ENCODE results near the gene MCC. TPM values are rescaled to one million over a fixed set of nuclear protein-coding genes. Genes with fewer than 3 reads are reported as not detected.

MCC gene
- total RNA-seq, 1 donor from 2014 or later, result 36.3 TPM

GRCh38 chr5:113025596-113025995, 462.7 kb downstream of the MCC start:
- DNase-seq (ENCODE audit: low spot score) (no peak), ATAC-seq (peak; percentile 12)

- no peak for DNase-seq (ENCODE audit: low spot score)
- no peak for ATAC-seq
Observed at GRCh38 chr5:113024076-113024697, 464.1 kb downstream of the MCC start.

GRCh38 chr5:113022661-113023060, 465.6 kb downstream of the MCC start:
- ATAC-seq (no peak), DNase-seq (ENCODE audit: low spot score) (no peak)

- ATAC-seq (no peak), DNase-seq (ENCODE audit: low spot score) (no peak)
Observed at GRCh38 chr5:113020461-113021273, 467.6 kb downstream of the MCC start.

GRCh38 chr5:113017881-113018635, 470.2 kb downstream of the MCC start:
- DNase-seq (ENCODE audit: low spot score) (no peak), ATAC-seq (no peak)

- ATAC-seq (peak; percentile 67), DNase-seq (ENCODE audit: low spot score) (no peak)
Observed at GRCh38 chr5:113005454-113005853, 482.8 kb downstream of the MCC start.

GRCh38 chr5:113003763-113004162, 484.5 kb downstream of the MCC start:
- no peak for ATAC-seq
- DNase-seq (ENCODE audit: low spot score), result no peak

GRCh38 chr5:113002423-113002822, 485.8 kb downstream of the MCC start:
- DNase-seq (ENCODE audit: low spot score), result no peak
- no peak for ATAC-seq

- ATAC-seq (no peak), DNase-seq (ENCODE audit: low spot score) (no peak)
Observed at GRCh38 chr5:113000466-113000865, 487.8 kb downstream of the MCC start.

- no peak for ATAC-seq
Observed at GRCh38 chr5:112998296-112998695, 490.0 kb downstream of the MCC start.

GRCh38 chr5:112996830-112997374, 491.4 kb downstream of the MCC start:
- DNase-seq (ENCODE audit: low spot score) (no peak), ATAC-seq (no peak)

More at GRCh38 chr5:112998296-112998695, 490.0 kb downstream of the MCC start:
- DNase-seq (ENCODE audit: low spot score), result no peak

GRCh38 chr5:112995764-112996618, 492.3 kb downstream of the MCC start:
- ATAC-seq, result peak; percentile 98
- DNase-seq (ENCODE audit: low spot score), result peak; percentile 67

GRCh38 chr5:112986224-112986623, 502.0 kb downstream of the MCC start:
- no peak for ATAC-seq
- DNase-seq (ENCODE audit: low spot score), result no peak

GRCh38 chr5:112983363-112983762, 504.9 kb downstream of the MCC start:
- ATAC-seq (no peak), DNase-seq (ENCODE audit: low spot score) (no peak)

- ATAC-seq, result no peak
Observed at GRCh38 chr5:112979723-112980122, 508.5 kb downstream of the MCC start.

GRCh38 chr5:112978836-112979235, 509.4 kb downstream of the MCC start:
- no peak for DNase-seq (ENCODE audit: low spot score)
- ATAC-seq, result no peak

More at GRCh38 chr5:112979723-112980122, 508.5 kb downstream of the MCC start:
- no peak for DNase-seq (ENCODE audit: low spot score)

- DNase-seq (ENCODE audit: low spot score) (no peak), ATAC-seq (peak; percentile 5)
Observed at GRCh38 chr5:112977440-112977861, 510.8 kb downstream of the MCC start.

GRCh38 chr5:112976432-112977309, 511.6 kb downstream of the MCC start, which contains the start of gene DCP2:
Gene DCP2 (plus strand): TSS chr5:112976798. CDS start chr5:112976934, 136 bp downstream.
- DNase-seq (ENCODE audit: low spot score), result peak; percentile 94
- peak; percentile 97 for ATAC-seq

All from left lobe of liver (tissue), 2 donors.